Measurements from ENCODE around the gene LY9.

The LY9 gene

GRCh38 chr1:160795951-160796383 lies at the start of gene LY9:
Gene LY9, plus strand, starts transcription at chr1:160796174. Its CDS starts 14 bp downstream, at chr1:160796188.
- DNase-seq (ENCODE audit: low read depth in 2 of 2), result peak; percentile 44 to 55

GRCh38 chr1:160746836-160747500 lies 49.0 kb upstream of the LY9 start:
- no peak for DNase-seq (ENCODE audit: low read depth in 2 of 2)

GRCh38 chr1:160747717-160748116 lies 48.3 kb upstream of the LY9 start:
- no peak for DNase-seq (ENCODE audit: low read depth in 2 of 2)

GRCh38 chr1:160748181-160748877 lies 47.6 kb upstream of the LY9 start:
- no peak for DNase-seq (ENCODE audit: low read depth in 2 of 2)

- no peak for DNase-seq (ENCODE audit: low read depth in 2 of 2)
These were observed 47.1 kb upstream of the LY9 start for GRCh38 chr1:160748878-160749269.

- DNase-seq (ENCODE audit: low read depth in 2 of 2), result no peak
These were observed 45.4 kb upstream of the LY9 start for GRCh38 chr1:160750608-160751007.

- DNase-seq (ENCODE audit: low read depth in 2 of 2), result no peak
These were observed 43.6 kb upstream of the LY9 start for GRCh38 chr1:160752406-160752805.

GRCh38 chr1:160752924-160753323 lies 43.0 kb upstream of the LY9 start:
- DNase-seq (ENCODE audit: low read depth in 2 of 2), result no peak

GRCh38 chr1:160753594-160753993 lies 42.4 kb upstream of the LY9 start:
- DNase-seq (ENCODE audit: low read depth in 2 of 2), result no peak

- no peak for DNase-seq (ENCODE audit: low read depth in 2 of 2)
These were observed 40.5 kb upstream of the LY9 start for GRCh38 chr1:160755461-160755860.

GRCh38 chr1:160755911-160756848 lies 39.8 kb upstream of the LY9 start:
- DNase-seq (ENCODE audit: low read depth in 2 of 2), result no peak

- no peak for DNase-seq (ENCODE audit: low read depth in 2 of 2)
These were observed 39.1 kb upstream of the LY9 start for GRCh38 chr1:160756849-160757201.

GRCh38 chr1:160758521-160758920 lies 37.5 kb upstream of the LY9 start:
- no peak for DNase-seq (ENCODE audit: low read depth in 2 of 2)

GRCh38 chr1:160759740-160760139 lies 36.2 kb upstream of the LY9 start:
- no peak for DNase-seq (ENCODE audit: low read depth in 2 of 2)

- DNase-seq (ENCODE audit: low read depth in 2 of 2), result no peak
These were observed 34.9 kb upstream of the LY9 start for GRCh38 chr1:160761046-160761445.

GRCh38 chr1:160761886-160762285 lies 34.1 kb upstream of the LY9 start:
- DNase-seq (ENCODE audit: low read depth in 2 of 2), result no peak

GRCh38 chr1:160763993-160764392 lies 32.0 kb upstream of the LY9 start:
- DNase-seq (ENCODE audit: low read depth in 2 of 2), result no peak

- no peak for DNase-seq (ENCODE audit: low read depth in 2 of 2)
These were observed 28.3 kb upstream of the LY9 start for GRCh38 chr1:160767395-160768294.

- peak; percentile 62 to 67 for DNase-seq (ENCODE audit: low read depth in 2 of 2)
These were observed 27.7 kb upstream of the LY9 start for GRCh38 chr1:160768295-160768657.

- no peak for DNase-seq (ENCODE audit: low read depth in 2 of 2)
These were observed 23.6 kb upstream of the LY9 start for GRCh38 chr1:160772331-160772730.

GRCh38 chr1:160773093-160773492 lies 22.9 kb upstream of the LY9 start:
- no peak for DNase-seq (ENCODE audit: low read depth in 2 of 2)
